GM19328 (cell line): ENCODE results near the gene KLHL26.
"Not testable (repeated sequence)": the region's sequence is repeated elsewhere in the genome, so short reads cannot be mapped to it uniquely, and the experiment has no call there.

Experiments
- ATAC-seq: cut with Tn5 transposase; IDR thresholded peaks from one replicate; pipeline ENCODE4 v1.9.1; 2021; ENCODE audit warnings: mild to moderate bottlenecking, moderate library complexity; ENCODE audit not compliant: unreplicated experiment

The KLHL26 gene

GRCh38 chr19:18636969-18637629, at the start of gene KLHL26:
TSS of gene KLHL26 (plus strand) at chr19:18637028. CDS start at chr19:18637055, 27 bp downstream.
- no peak for ATAC-seq

- ATAC-seq: no peak
Measured at GRCh38 chr19:18587561-18587960, 49.3 kb upstream of the KLHL26 start.

- ATAC-seq: no peak
Measured at GRCh38 chr19:18587962-18588610, 48.7 kb upstream of the KLHL26 start.

- peak; percentile 79 for ATAC-seq
Measured at GRCh38 chr19:18588611-18589379, 48.0 kb upstream of the KLHL26 start, which contains the start of gene REX1BD. TSS of gene REX1BD (plus strand) at chr19:18588798. CDS start at chr19:18588802, 4 bp downstream.

GRCh38 chr19:18589380-18590272, 47.2 kb upstream of the KLHL26 start:
- peak; percentile 25 for ATAC-seq

- ATAC-seq: no peak
Measured at GRCh38 chr19:18590273-18591272, 46.3 kb upstream of the KLHL26 start.

- no peak for ATAC-seq
Measured at GRCh38 chr19:18591735-18592385, 45.0 kb upstream of the KLHL26 start.

GRCh38 chr19:18592732-18593131, 44.1 kb upstream of the KLHL26 start:
- ATAC-seq: not testable (repeated sequence)

- ATAC-seq: no peak
Measured at GRCh38 chr19:18593367-18594095, 43.3 kb upstream of the KLHL26 start.

- ATAC-seq: no peak
Measured at GRCh38 chr19:18594096-18594823, 42.6 kb upstream of the KLHL26 start.

- ATAC-seq: no peak
Measured at GRCh38 chr19:18594824-18595373, 41.9 kb upstream of the KLHL26 start.

GRCh38 chr19:18595475-18595874, 41.4 kb upstream of the KLHL26 start:
- ATAC-seq: no peak

- no peak for ATAC-seq
Measured at GRCh38 chr19:18596752-18597157, 40.1 kb upstream of the KLHL26 start.

GRCh38 chr19:18597809-18598660, 38.8 kb upstream of the KLHL26 start:
- ATAC-seq: no peak

- ATAC-seq: no peak
Measured at GRCh38 chr19:18599485-18599884, 37.3 kb upstream of the KLHL26 start.

- ATAC-seq: not testable (repeated sequence)
Measured at GRCh38 chr19:18600692-18601397, 36.0 kb upstream of the KLHL26 start.
